Endodermal cell (in vitro differentiated cells): Measurements from ENCODE around the gene PLEKHM3. TPM values are rescaled to one million over a fixed set of nuclear protein-coding genes. Genes with fewer than 3 reads are reported as not detected.
A peak's percentile ranks its signal among the peaks of the same experiment; 100 is the strongest.

Experiments used
- DNase-seq: peaks from one replicate; pipeline ENCODE4 v3.0.0-alpha.2; 2017
- H3K27ac ChIP-seq: 2 replicates; pipeline ENCODE4 v1.5.1; 2013; ENCODE audit warnings: mild to moderate bottlenecking, low read depth, low read length, moderate library complexity
- H3K27me3 ChIP-seq: 2 replicates; pipeline ENCODE4 v1.6.1; 2013; ENCODE audit warnings: mild to moderate bottlenecking, low read length, moderate library complexity; ENCODE audit not compliant: insufficient read depth, control insufficient read depth, poor library complexity, severe bottlenecking
- H3K36me3 ChIP-seq: 2 replicates; pipeline ENCODE4 v1.7.0; 2013; ENCODE audit warnings: mild to moderate bottlenecking, low read length, moderate library complexity; ENCODE audit not compliant: control insufficient read depth, insufficient read depth
- H3K4me1 ChIP-seq: one replicate; pipeline ENCODE4 v1.7.0; 2013; ENCODE audit warnings: low read length; ENCODE audit not compliant: control insufficient read depth, insufficient read depth
- H3K4me3 ChIP-seq: 2 replicates; pipeline ENCODE4 v1.5.1; 2013; ENCODE audit warnings: mild to moderate bottlenecking, low read length, moderate library complexity
- H3K9ac ChIP-seq: 2 replicates; pipeline ENCODE4 v1.6.1; 2013; ENCODE audit warnings: mild to moderate bottlenecking, low read length, moderate library complexity; ENCODE audit not compliant: poor library complexity, severe bottlenecking; ENCODE audit errors: extremely low read depth
- H3K9me3 ChIP-seq: 2 replicates; pipeline ENCODE4 v1.6.1; 2013; ENCODE audit warnings: mild to moderate bottlenecking, low read length, moderate library complexity; ENCODE audit not compliant: control insufficient read depth
- H3K27ac Mint-ChIP-seq: 2 replicates; pipeline ENCODE4 v1.8.0; 2020; ENCODE audit warnings: mixed read lengths
- H3K27me3 Mint-ChIP-seq: 2 replicates; pipeline ENCODE4 v1.8.0; 2021; ENCODE audit warnings: mild to moderate bottlenecking, mixed read lengths; ENCODE audit not compliant: insufficient read depth
- H3K36me3 Mint-ChIP-seq: 2 replicates; pipeline ENCODE4 v1.8.0; 2020; ENCODE audit warnings: low read depth, mixed read lengths
- H3K4me1 Mint-ChIP-seq: 2 replicates; pipeline ENCODE4 v1.8.0; 2020; ENCODE audit warnings: mixed read lengths
- H3K4me3 Mint-ChIP-seq: 2 replicates; pipeline ENCODE4 v1.8.0; 2020; ENCODE audit warnings: mild to moderate bottlenecking, moderate library complexity, mixed read lengths
- H3K9me3 Mint-ChIP-seq: 2 replicates; pipeline ENCODE4 v1.8.0; 2020; ENCODE audit warnings: mild to moderate bottlenecking, mixed read lengths
- WGBS, 2 experiments: methylation state at CpG; one replicate each; pipeline versions ENCODE4 v1.1.5 to v1.1.7; 2013; ENCODE audit warnings: missing lambda C conversion rate in 2 of 2, mixed read lengths in 1 of 2; ENCODE audit not compliant: insufficient coverage in 1 of 2, insufficient read length in 1 of 2; 5-methylcytosine and 5-hydroxymethylcytosine counted together
- total RNA-seq, 2 donors: library from RNA; stranded (reverse); fragmentation: NEBNext Ultra II Directional in 1 of 2; extraction: Animal tissue kit (Norgen Biotek cat#: 25700) in 1 of 2; gene quantifications; 2 replicates in 1 of 2; 3 replicates in 1 of 2; pipeline ENCODE4 v1.2.1, GENCODE V29; 2021
- TF ChIP-seq, protein P1 (sequence below): fragments of 200-600 bp; sonication (generic); conservative IDR thresholded peaks from 2 replicates; pipeline ENCODE4 v1.5.0; 2021; ENCODE audit warnings: antibody characterized with exemption, mild to moderate bottlenecking

The PLEKHM3 gene
- total RNA-seq, 2 donors from 2014 or later: 13.3 to 17.9 TPM

DNA sequence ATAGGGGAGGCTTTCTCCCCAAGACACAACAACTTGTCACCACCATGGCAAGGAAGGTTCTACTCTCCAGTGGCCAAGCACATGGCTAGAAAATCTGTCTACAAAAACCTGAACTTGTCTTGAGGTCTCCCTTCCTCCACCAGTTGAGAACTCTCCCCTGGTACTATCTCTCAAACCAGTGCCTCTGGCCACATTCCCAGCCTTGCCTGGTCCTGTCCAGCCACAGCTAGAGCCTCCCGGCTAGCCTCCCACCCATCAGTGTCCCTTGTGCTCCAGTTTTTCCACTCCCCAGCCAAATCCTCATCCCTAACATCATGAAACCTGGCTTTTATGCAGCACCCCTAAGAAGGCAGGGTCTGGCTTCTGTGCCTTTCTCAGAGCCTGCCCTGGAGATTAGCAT is 234.4 kb downstream of the PLEKHM3 start:
- Mint-ChIP-seq H3K9me3 (no peaks in the 10 kb centered on the region), H3K4me3 (no peak overlapping the region), H3K36me3 (no peaks in the 10 kb centered on the region), H3K27ac (peak overlapping the region; percentile 67), H3K27me3 (no peaks in the 10 kb centered on the region), H3K4me1 (peaks cover 26% of the 10 kb centered on the region)
- TF ChIP-seq, protein P1, sequence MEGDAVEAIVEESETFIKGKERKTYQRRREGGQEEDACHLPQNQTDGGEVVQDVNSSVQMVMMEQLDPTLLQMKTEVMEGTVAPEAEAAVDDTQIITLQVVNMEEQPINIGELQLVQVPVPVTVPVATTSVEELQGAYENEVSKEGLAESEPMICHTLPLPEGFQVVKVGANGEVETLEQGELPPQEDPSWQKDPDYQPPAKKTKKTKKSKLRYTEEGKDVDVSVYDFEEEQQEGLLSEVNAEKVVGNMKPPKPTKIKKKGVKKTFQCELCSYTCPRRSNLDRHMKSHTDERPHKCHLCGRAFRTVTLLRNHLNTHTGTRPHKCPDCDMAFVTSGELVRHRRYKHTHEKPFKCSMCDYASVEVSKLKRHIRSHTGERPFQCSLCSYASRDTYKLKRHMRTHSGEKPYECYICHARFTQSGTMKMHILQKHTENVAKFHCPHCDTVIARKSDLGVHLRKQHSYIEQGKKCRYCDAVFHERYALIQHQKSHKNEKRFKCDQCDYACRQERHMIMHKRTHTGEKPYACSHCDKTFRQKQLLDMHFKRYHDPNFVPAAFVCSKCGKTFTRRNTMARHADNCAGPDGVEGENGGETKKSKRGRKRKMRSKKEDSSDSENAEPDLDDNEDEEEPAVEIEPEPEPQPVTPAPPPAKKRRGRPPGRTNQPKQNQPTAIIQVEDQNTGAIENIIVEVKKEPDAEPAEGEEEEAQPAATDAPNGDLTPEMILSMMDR: no peak
- H3K4me3 ChIP-seq: no peak overlapping the region
- no peak for DNase-seq
- no peak overlapping the region for H3K27ac ChIP-seq
- H3K36me3 ChIP-seq: no peaks in the 10 kb centered on the region
- no peaks in the 10 kb centered on the region for H3K27me3 ChIP-seq
- no peaks in the 10 kb centered on the region for H3K9me3 ChIP-seq
- peaks cover 15% of the 10 kb centered on the region for H3K4me1 ChIP-seq
- H3K9ac ChIP-seq: no peak overlapping the region
- WGBS, 2 experiments: 89% methylated on average over 1 of the region's 1 CpG; no CpG with 5 or more reads in 1 of the 2 experiments

DNA sequence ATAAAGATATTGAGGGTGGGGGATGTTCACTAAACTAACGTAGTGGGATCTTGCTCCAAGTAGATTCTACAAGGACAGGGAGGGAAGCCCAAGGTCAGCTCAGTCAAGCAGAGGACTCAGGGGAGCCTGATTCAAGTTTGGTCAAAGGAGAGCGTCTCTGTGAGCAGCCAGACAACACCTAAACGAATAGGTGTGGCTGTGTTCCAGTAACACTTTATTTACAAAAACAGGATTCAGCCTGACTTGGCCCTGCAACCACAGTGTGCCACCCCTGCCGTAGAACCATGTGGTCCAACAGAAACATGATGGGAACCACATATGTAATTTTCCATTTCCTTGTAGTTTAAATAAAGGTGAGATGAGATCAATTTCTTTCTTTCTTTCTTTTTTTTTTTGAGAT is 237.5 kb downstream of the PLEKHM3 start:
- H3K9me3 Mint-ChIP-seq: no peaks in the 10 kb centered on the region
- TF ChIP-seq, protein P1: no peak
- H3K27ac Mint-ChIP-seq: no peak overlapping the region
- Histone ChIP-seq H3K9me3 (no peaks in the 10 kb centered on the region), H3K36me3 (no peaks in the 10 kb centered on the region), H3K27me3 (no peaks in the 10 kb centered on the region), H3K9ac (no peak overlapping the region), H3K4me1 (peaks cover 18% of the 10 kb centered on the region), H3K27ac (no peak overlapping the region), H3K4me3 (no peak overlapping the region)
- whole genome bisulfite sequencing, 2 experiments: 81 to 87% methylated on average over 3 to 4 of the region's 4 CpGs
- no peak overlapping the region for H3K4me3 Mint-ChIP-seq
- no peaks in the 10 kb centered on the region for H3K36me3 Mint-ChIP-seq
- H3K4me1 Mint-ChIP-seq: peaks cover 36% of the 10 kb centered on the region
- no peaks in the 10 kb centered on the region for H3K27me3 Mint-ChIP-seq
- no peak for DNase-seq

DNA sequence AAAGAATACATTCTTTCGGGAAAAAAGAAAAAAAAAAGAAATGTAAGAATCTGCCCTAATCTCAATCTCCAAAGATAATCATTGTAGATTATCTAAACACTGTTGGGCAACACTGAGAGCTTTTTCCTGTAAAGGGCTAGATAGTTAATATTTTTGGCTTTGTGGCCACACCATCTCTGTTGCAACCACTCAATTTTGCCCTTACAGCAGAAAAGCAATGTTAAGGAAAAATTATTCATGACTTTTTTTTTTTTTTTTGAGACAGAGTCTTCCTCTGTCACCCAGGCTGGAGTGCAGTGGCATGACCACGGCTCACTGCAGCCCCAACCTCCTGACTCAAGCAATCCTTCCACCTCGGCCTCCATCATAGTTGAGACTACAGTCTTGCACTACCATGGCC is 238.3 kb downstream of the PLEKHM3 start:
- no peak overlapping the region for H3K9ac ChIP-seq
- Mint-ChIP-seq H3K9me3 (no peaks in the 10 kb centered on the region), H3K4me1 (peaks cover 39% of the 10 kb centered on the region), H3K36me3 (no peaks in the 10 kb centered on the region), H3K4me3 (no peak overlapping the region), H3K27me3 (no peaks in the 10 kb centered on the region), H3K27ac (no peak overlapping the region)
- WGBS, 2 experiments: 84 to 95% methylated on average over 2 to 3 of the region's 3 CpGs
- H3K4me3 ChIP-seq: no peak overlapping the region
- DNase-seq: no peak
- TF ChIP-seq, protein P1: no peak
- peaks cover 20% of the 10 kb centered on the region for H3K4me1 ChIP-seq
- H3K27ac ChIP-seq: no peak overlapping the region
- H3K36me3 ChIP-seq: no peaks in the 10 kb centered on the region
- H3K9me3 ChIP-seq: no peaks in the 10 kb centered on the region
- H3K27me3 ChIP-seq: no peaks in the 10 kb centered on the region
